Measurements from ENCODE around the gene MAD2L2.
A peak's percentile ranks its signal among the peaks of the same experiment; 100 is the strongest.

- TF ChIP-seq CTCF (IDR thresholded peaks at IDR 0.05) (no peak), POLR2A (IDR thresholded peaks at IDR 0.05) (peak in 1 of 2 donors; percentile 6)
Measured at GRCh38 chr1:11681071-11681771, at the start of gene MAD2L2.
